ENCODE results near the gene SEC61G. TPM values are rescaled to one million over a fixed set of nuclear protein-coding genes. Genes with fewer than 3 reads are reported as not detected.
A peak's percentile ranks its signal among the peaks of the same experiment; 100 is the strongest.

The SEC61G gene
- total RNA-seq: 47.7 TPM

GRCh38 chr7:54758702-54759592, at the start of gene SEC61G:
SEC61G (minus strand) TSS chr7:54759211; CDS start chr7:54757588, 1,623 bp downstream.
- peak; percentile 90 to 96 (median 96) for DNase-seq (ENCODE audit: low read depth in 2 of 3, low spot score in 2 of 3)

DNA sequence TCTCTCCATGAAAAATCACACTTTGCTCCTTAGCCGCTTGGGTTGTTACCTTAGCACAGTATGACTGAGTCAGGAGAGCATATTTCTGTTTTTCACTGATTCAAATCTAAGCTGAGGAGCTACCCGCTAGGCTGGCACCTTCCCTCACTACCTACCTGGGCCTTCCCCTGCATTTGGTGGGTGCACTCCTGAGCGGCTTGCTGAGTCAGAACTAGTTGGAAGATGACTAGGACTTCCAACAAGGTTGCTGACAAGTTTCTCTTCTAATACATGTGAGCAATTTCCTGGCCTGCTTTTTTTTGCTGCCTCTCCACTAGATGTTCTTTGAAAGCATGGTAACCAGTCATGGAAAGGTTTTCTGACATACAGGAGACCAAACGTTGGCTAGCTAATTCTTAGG, 43.8 kb upstream of the SEC61G start:
- DNase-seq (ENCODE audit: low read depth in 2 of 3, low spot score in 2 of 3): no peak

DNA sequence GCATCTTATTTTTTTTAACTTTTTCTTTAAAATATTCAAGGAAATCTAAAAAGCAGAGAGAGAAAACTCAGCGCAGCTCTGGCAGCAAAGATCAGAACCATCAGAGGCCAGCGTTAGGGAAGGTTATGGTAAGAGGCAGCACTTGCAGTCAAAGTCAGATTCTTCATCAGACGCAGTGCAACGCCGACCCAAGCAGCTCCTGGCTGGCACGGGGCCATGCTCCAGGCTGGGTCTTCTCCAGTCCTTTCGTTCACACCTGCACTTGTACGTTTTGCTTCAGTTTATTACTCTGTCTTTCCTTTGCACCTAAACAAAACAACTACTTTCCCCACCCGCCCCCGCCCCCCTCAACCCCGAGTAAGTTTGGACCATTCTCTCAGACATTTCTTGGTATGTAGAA, 43.1 kb upstream of the SEC61G start:
- DNase-seq (ENCODE audit: low read depth in 2 of 3, low spot score in 2 of 3): no peak

GRCh38 chr7:54799792-54800191, 40.8 kb upstream of the SEC61G start:
- no peak for DNase-seq (ENCODE audit: low read depth in 2 of 3, low spot score in 2 of 3)

DNA sequence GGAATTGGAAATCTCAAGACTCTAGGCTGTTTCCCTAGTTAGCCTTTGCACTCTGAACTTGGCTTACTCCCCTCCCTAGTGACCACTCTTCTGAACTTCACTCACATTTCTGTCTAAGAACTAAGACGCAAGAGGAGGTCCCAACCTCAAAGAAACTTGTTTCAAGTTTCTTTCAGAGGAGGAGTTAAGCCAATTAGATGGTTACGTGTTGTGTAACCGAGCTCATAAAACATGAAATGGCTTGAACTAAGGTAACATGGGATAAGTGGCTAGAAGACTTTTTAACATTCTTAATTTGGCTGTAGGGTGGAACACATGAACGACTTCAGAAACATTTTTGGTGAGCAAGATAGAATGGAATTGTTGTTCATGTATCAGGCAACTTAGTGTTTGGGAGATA, 39.5 kb upstream of the SEC61G start:
- no peak for DNase-seq (ENCODE audit: low read depth in 2 of 3, low spot score in 2 of 3)

GRCh38 chr7:54796853-54797252, 37.8 kb upstream of the SEC61G start:
- DNase-seq (ENCODE audit: low read depth in 2 of 3, low spot score in 2 of 3): no peak

DNA sequence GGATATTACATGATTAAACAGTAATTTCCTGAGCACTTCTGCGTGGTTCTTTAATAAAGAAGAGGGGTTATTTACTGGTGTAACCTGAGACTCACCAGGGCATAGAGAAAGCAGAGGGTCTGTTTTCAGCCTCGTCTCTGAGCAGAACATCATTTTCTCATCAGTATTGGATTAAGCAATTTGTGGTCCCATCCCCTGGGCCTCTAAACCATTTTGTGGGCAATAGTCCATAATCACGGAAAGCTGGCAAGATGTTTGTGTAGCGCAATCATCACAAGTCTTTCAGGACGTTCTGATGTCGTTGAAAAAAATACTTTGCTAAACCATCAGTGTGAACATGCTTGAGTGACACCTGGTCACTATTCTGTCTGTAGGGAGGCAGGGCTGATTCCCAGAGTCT, 37.1 kb upstream of the SEC61G start:
- no peak for DNase-seq (ENCODE audit: low read depth in 2 of 3, low spot score in 2 of 3)

GRCh38 chr7:54792383-54792782, 33.4 kb upstream of the SEC61G start:
- no peak for DNase-seq (ENCODE audit: low read depth in 2 of 3, low spot score in 2 of 3)

GRCh38 chr7:54788664-54789063, 29.7 kb upstream of the SEC61G start:
- DNase-seq (ENCODE audit: low read depth in 2 of 3, low spot score in 2 of 3): peak in 2 of 3 donors; percentile 48 to 54

DNA sequence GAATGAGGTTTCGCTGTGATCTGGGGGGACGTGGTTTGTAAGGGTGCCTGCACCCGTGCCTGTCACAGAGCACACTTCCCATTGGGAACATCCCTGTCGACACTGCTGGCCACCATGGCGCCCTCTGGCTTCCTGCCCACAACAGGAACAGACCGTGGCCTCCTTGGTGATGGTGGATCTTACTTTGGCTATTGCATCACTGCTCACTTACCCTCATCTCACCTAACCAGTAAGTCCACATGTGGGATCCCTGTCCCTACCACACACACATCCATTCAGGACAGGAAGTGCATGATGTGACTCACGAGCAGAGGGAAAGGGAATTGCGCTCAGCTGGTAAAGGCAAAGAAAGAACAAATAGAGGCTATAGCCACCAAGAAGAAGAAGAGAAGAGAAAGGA, 26.2 kb upstream of the SEC61G start:
- no peak for DNase-seq (ENCODE audit: low read depth in 2 of 3, low spot score in 2 of 3)

GRCh38 chr7:54783952-54784351, 24.9 kb upstream of the SEC61G start:
- DNase-seq (ENCODE audit: low read depth in 2 of 3, low spot score in 2 of 3): no peak

DNA sequence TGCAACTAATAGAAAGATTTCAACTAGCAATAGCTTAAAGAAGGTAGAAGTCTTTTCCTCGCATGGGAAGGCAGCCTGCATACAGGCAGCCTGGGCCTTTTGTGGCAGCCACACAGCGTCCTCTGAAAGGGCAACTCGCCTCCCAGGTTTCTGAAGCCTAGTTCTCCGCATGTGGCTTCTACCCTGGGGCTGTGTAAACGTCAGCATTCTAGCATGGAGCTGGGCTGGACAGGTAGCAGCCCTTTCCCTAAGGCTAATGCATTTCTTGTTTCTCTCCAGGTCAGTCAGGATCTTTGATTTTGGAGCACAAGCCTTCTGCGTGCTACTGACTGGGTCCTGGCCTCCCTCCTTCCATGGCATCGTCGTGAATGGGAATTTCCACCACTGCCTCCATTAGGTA, 23.8 kb upstream of the SEC61G start:
- DNase-seq (ENCODE audit: low read depth in 2 of 3, low spot score in 2 of 3): no peak

DNA sequence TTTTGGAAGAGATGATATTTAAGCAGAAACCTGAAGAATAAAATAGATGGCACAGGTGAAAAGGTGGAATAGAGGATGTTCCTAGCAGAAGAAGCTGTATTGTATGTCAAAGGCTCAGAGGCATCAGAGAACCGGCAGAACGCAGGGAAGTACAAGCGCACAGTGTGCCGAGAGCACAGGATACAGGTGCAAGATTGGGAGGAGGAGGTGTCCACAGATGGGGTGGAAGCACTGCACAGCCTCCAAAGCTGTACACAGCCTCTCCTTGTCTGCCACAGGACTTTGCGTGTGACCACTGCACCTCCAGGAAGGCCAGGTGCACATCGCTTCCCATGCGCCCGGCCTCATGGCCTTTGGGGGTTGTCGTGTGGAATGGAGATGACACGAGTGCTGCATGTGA, 23.3 kb upstream of the SEC61G start:
- DNase-seq (ENCODE audit: low read depth in 2 of 3, low spot score in 2 of 3): no peak

DNA sequence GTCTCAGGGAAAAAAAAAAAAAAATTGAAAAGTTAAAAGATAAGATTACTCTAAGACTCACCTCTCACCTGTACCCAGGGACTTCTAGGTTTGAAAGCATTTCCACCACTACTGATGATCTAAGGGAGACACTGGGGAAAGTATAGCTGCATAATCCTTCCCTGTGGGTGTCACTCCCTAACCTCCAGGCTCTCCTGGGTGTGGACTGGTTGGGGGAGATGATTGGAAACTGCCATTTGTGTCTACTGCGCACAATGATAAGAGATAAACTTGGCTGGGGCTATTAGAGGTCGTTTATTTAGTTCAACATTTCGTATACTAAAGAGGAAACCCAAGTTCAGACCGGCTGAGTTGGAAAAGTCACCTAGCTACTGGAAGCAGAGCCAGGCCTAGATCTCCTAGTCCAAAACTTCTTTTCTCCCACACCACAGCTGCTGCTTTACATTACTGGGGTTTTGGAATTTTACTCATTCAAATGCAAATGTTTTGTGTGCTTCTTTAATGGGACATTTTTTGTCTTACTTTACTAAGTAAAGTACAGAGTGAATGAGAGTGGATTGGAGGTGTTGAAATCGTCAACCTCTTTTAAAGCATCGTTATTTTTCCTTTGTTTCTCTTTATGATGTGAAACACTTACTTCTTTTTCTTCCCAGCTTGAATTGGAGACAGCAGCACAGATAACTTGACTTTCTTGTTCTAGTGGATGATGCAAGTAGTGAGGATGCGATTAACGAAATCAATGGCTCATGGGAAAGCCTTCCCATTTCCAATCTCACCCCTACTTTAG, 22.3 kb upstream of the SEC61G start:
- no peak for DNase-seq (ENCODE audit: low read depth in 2 of 3, low spot score in 2 of 3)

DNA sequence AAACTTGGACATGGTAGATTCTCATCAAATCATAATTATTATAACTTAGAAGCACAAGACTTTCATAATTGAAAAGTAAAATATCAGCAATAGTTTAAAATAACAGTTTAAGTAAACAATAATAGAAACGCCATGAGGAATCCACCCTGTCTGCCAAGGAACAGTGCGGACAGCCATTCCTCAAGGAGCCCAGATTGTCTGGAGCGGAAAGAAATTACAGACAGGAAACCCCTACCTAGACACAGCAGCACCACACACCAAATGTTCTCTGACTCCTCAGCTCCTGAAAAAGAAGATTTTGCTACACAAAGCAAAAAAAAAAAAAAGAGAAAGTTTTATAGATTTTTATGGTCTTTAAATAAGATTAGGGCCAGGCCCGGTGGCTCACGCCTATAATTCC, 21.5 kb upstream of the SEC61G start:
- no peak for DNase-seq (ENCODE audit: low read depth in 2 of 3, low spot score in 2 of 3)

DNA sequence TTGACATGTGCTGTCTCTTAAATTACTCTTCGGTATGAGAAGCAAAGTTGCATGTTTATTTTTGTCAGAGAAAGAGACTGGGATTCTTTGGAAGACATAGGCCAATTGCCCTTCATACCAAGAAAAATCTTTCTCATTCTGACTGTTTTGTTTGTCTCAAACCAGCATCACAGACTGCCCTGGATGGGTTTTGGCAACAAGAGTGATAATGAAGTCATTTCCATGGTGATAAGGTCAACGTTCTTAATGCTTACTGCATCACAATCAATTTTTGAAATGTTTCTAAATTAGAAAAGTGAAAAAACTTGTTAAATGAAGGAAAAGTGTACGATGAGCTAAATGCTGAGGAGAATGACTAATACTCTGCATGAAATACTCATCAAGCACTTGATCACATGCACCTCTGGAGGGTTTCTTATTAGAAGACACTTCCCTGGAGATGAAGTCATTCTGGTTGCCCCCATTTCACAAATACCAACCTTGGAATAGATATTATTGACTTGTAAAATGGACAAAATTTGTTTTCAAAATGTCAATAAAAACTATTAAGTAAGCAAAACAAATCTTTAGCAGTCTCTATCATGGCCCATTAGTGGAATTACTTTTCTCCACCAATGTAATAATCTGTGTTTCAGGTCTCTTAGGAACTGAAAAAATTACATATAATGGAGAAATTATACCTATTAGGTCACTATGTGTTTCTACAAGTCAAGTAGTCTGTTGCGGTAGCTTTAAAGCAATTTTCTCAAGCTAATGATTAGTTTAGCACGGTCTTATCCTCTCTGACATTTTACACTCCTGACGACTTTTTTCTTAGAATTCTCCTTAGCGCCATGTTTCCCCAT, 19.9 kb upstream of the SEC61G start:
- DNase-seq (ENCODE audit: low read depth in 2 of 3, low spot score in 2 of 3): no peak

DNA sequence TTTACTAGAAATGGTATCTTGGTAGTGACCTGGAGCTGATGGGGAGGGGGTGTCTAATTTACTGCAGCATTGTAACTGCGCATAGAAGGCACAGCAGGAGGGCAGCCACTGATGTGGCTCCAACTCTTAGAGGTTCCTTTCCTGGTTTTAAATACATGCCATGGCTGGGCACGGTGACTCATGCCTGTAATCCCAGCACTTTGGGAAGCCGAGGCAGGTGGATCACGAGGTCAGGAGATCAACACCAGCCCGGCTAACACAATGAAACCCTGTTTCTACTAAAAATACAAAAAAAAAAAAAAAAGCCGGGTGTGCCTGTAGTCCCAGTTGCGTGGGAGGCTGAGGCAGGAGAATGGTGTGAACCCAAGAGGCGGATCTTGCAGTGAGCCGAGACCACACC, 19.2 kb upstream of the SEC61G start:
- no peak for DNase-seq (ENCODE audit: low read depth in 2 of 3, low spot score in 2 of 3)

- no peak for DNase-seq (ENCODE audit: low read depth in 2 of 3, low spot score in 2 of 3)
Observed at GRCh38 chr7:54774785-54775740, 16.1 kb upstream of the SEC61G start.

DNA sequence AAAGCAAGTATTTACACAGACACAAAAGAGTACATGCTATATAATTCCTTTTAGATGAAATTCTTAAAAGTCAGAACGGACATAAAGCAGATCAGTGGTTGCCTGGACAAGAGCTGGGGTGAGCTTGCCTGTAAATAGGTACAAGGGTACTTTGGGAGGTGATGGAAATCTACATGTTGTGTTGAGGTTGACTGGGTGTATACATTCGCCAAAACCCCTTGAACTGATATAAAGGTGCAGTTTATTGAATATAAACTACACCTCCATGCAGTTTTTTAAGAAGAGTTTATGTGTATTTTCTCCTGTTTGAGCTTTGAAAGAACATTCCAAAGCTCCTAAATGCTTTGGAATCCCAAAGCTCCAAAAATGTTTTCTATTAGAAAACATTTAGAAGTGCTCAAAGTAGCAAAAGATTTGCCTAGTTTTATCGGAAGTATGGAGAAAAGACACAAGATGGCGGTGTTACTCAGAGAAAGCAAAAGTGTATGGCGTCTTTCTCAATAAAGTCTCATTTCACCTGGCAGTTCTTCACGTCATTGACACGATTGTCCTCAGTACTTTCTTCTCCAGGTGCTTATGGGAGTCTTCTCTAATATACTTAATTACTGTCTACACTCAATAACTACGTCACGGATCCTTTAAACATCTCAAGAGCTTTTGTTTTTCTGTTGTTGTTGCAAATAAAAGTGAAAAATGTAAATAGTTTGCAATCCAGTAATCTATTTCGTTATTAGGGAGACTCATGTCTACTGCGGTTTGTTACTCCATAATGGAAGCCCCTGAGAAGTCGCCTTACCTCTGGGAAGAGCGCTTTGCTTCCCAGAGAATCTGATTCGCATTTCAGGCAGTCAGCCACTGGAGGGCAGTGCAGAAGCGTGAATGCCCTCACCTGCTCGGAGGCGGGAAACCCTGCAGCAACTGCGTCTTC, 14.7 kb upstream of the SEC61G start:
- peak; percentile 18 to 71 (median 52) for DNase-seq (ENCODE audit: low read depth in 2 of 3, low spot score in 2 of 3)

All from hematopoietic multipotent progenitor cell (in vitro differentiated cells).